ENCODE results near the gene GTF3A.
A peak's percentile ranks its signal among the peaks of the same experiment; 100 is the strongest.
"Not testable (repeated sequence)": the region's sequence is repeated elsewhere in the genome, so short reads cannot be mapped to it uniquely, and the experiment has no call there.

GTF3A gene

GRCh38 chr13:27424246-27425157 is at the start of gene GTF3A:
Gene GTF3A, plus strand, starts transcription at chr13:27424619.
- peak; percentile 92 to 96 (median 96) for DNase-seq

- peak; percentile 86 to 92 (median 87) for DNase-seq
These were observed 49.8 kb upstream of the GTF3A start for GRCh38 chr13:27374650-27375049.

- peak; percentile 67 to 83 (median 77) for DNase-seq
These were observed 48.6 kb upstream of the GTF3A start for GRCh38 chr13:27375686-27376326.

GRCh38 chr13:27379126-27379525 is 45.3 kb upstream of the GTF3A start:
- DNase-seq = no peak

GRCh38 chr13:27379694-27380641 is 44.5 kb upstream of the GTF3A start:
- DNase-seq = peak; percentile 67 to 83 (median 74)

- DNase-seq = no peak
These were observed 42.8 kb upstream of the GTF3A start for GRCh38 chr13:27381601-27382000.

- no peak for DNase-seq
These were observed 41.1 kb upstream of the GTF3A start for GRCh38 chr13:27383104-27383921.

- no peak for DNase-seq
These were observed 40.1 kb upstream of the GTF3A start for GRCh38 chr13:27384285-27384684.

- DNase-seq = no peak
These were observed 36.2 kb upstream of the GTF3A start for GRCh38 chr13:27388241-27388640.

- DNase-seq = no peak
These were observed 34.5 kb upstream of the GTF3A start for GRCh38 chr13:27389891-27390290.

- peak; percentile 18 to 25 (median 23) for DNase-seq
These were observed 32.9 kb upstream of the GTF3A start for GRCh38 chr13:27391471-27391870.

GRCh38 chr13:27393101-27393500 is 31.3 kb upstream of the GTF3A start:
- no peak for DNase-seq

GRCh38 chr13:27395007-27395510 is 29.4 kb upstream of the GTF3A start:
- DNase-seq = no peak

- DNase-seq = no peak
These were observed 28.1 kb upstream of the GTF3A start for GRCh38 chr13:27396252-27396846.

- peak in 2 of 3 donors; percentile 27 to 30 for DNase-seq
These were observed 26.1 kb upstream of the GTF3A start for GRCh38 chr13:27398360-27398759.

- DNase-seq = not testable (repeated sequence)
These were observed 24.0 kb upstream of the GTF3A start for GRCh38 chr13:27400405-27400804.

- DNase-seq = peak; percentile 64 to 71 (median 71)
These were observed 23.2 kb upstream of the GTF3A start for GRCh38 chr13:27401210-27401609.

GRCh38 chr13:27403203-27403678 is 21.2 kb upstream of the GTF3A start:
- DNase-seq = peak; percentile 12 to 69 (median 38)

GRCh38 chr13:27403727-27404385 is 20.6 kb upstream of the GTF3A start:
- DNase-seq = no peak

GRCh38 chr13:27404680-27405079 is 19.7 kb upstream of the GTF3A start:
- DNase-seq = no peak
